TTC549 (cell line): Measurements from ENCODE around the gene PAX9.
"Not testable (repeated sequence)": the region's sequence is repeated elsewhere in the genome, so short reads cannot be mapped to it uniquely, and the experiment has no call there.

Experiments
- FAIRE-seq: peaks from 2 replicates; lab custom pipeline; 2012; peaks lifted over from hg19 to GRCh38; lab: Jason Lieb, UNC

PAX9 gene

GRCh38 chr14:36672095-36672494, 10.4 kb downstream of the PAX9 start:
- FAIRE-seq, result no peak

- no peak for FAIRE-seq
These were observed 13.0 kb downstream of the PAX9 start for GRCh38 chr14:36674659-36675058.

GRCh38 chr14:36675581-36675980, 13.9 kb downstream of the PAX9 start:
- FAIRE-seq, result no peak

GRCh38 chr14:36676236-36676635, 14.6 kb downstream of the PAX9 start:
- FAIRE-seq, result no peak

- no peak for FAIRE-seq
These were observed 20.7 kb downstream of the PAX9 start for GRCh38 chr14:36682338-36682737.

- FAIRE-seq, result no peak
These were observed 21.5 kb downstream of the PAX9 start for GRCh38 chr14:36683083-36683724.

GRCh38 chr14:36684946-36685345, 23.3 kb downstream of the PAX9 start:
- FAIRE-seq, result no peak

- no peak for FAIRE-seq
These were observed 28.8 kb downstream of the PAX9 start for GRCh38 chr14:36690311-36691040.

GRCh38 chr14:36699420-36699819, 37.8 kb downstream of the PAX9 start:
- not testable (repeated sequence) for FAIRE-seq

- no peak for FAIRE-seq
These were observed 39.0 kb downstream of the PAX9 start for GRCh38 chr14:36700651-36701050.

- FAIRE-seq, result no peak
These were observed 39.5 kb downstream of the PAX9 start for GRCh38 chr14:36701132-36701531.

- FAIRE-seq, result no peak
These were observed 40.8 kb downstream of the PAX9 start for GRCh38 chr14:36702474-36702873.

- no peak for FAIRE-seq
These were observed 45.9 kb downstream of the PAX9 start for GRCh38 chr14:36707570-36707969.

GRCh38 chr14:36713960-36714703, 52.5 kb downstream of the PAX9 start:
- FAIRE-seq, result no peak

- FAIRE-seq, result no peak
These were observed 55.0 kb downstream of the PAX9 start for GRCh38 chr14:36716614-36717184.

- no peak for FAIRE-seq
These were observed 55.7 kb downstream of the PAX9 start for GRCh38 chr14:36717363-36717762.

GRCh38 chr14:36718216-36718615, 56.6 kb downstream of the PAX9 start:
- FAIRE-seq, result no peak

GRCh38 chr14:36719823-36720222, 58.2 kb downstream of the PAX9 start:
- no peak for FAIRE-seq

- no peak for FAIRE-seq
These were observed 59.0 kb downstream of the PAX9 start for GRCh38 chr14:36720657-36721056.

- no peak for FAIRE-seq
These were observed 60.2 kb downstream of the PAX9 start for GRCh38 chr14:36721877-36722276.

- no peak for FAIRE-seq
These were observed 61.9 kb downstream of the PAX9 start for GRCh38 chr14:36723530-36723929.

GRCh38 chr14:36724162-36724561, 62.5 kb downstream of the PAX9 start:
- FAIRE-seq, result no peak

- no peak for FAIRE-seq
These were observed 64.5 kb downstream of the PAX9 start for GRCh38 chr14:36726128-36726527.
